Amniotic epithelial cell (primary cell): ENCODE results near the gene SREK1.
"Not testable (repeated sequence)": the region's sequence is repeated elsewhere in the genome, so short reads cannot be mapped to it uniquely, and the experiment has no call there.

Experiments
- DNase-seq: peaks from one replicate; pipeline ENCODE4 v3.0.0-alpha.2; 2010; ENCODE audit warnings: low read depth

SREK1 gene

DNA sequence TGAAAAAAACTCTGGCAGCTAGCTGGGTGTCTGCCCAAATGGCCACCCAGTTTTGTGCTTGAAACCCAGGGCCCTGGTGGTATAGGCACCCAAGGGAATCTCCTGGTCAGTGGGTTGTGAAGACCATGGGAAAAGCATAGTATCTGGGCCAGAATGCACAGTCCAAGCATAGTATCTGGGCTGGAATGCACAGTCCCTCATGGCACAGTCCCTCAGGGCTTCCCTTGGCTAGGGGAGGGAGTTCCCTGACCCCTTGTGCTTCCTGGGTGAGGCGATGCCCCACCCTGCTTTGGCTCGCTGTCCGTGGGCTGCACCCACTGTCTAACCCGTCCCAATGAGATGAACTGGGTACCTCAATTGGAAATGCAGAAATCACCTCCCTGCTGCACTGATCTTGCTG is 78.8 kb downstream of the SREK1 start:
- not testable (repeated sequence) for DNase-seq

DNA sequence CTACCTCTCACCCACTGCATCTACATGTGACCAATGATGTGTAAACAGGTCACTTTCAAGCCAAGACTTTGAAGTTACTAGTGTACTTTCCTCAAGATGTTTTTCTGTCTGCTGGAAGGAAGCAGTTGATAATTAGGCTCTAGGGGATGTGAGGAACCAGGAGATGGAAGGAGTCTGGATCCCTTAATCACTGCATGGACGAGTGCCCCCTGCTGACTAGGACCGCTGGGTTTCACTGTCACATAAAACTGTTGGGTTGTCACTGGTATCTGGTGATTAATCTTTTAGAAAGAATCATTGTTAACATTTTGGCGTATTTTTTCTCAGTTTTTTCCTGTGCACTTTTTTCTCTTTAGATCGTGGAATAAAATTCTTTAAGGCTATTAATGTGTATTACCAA is 79.5 kb downstream of the SREK1 start:
- no peak for DNase-seq

DNA sequence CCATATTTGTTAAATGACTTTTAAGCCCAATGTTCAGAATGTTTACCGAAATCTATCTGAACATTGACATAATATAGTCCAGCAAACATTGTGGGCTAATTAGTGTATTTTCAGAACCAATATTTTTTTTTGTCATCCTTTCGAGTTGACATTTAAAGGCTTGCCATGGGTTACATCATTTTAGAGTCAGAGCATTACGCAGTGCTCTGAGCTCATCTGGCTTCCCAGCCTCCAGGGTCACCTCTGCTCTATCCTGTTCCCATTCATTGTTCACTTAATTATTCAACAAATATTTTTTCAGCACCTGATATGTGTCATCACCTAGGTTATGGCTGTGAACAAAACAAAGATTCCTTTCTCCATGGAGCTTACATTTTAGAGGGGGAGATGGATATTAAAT is 80.2 kb downstream of the SREK1 start:
- DNase-seq, result no peak

GRCh38 chr5:66224773-66225553 is 80.9 kb downstream of the SREK1 start:
- no peak for DNase-seq

GRCh38 chr5:66230551-66230950 is 86.5 kb downstream of the SREK1 start:
- no peak for DNase-seq

- DNase-seq, result no peak
Measured at GRCh38 chr5:66231508-66231907, 87.4 kb downstream of the SREK1 start.

- DNase-seq, result no peak
Measured at GRCh38 chr5:66232275-66232674, 88.2 kb downstream of the SREK1 start.

DNA sequence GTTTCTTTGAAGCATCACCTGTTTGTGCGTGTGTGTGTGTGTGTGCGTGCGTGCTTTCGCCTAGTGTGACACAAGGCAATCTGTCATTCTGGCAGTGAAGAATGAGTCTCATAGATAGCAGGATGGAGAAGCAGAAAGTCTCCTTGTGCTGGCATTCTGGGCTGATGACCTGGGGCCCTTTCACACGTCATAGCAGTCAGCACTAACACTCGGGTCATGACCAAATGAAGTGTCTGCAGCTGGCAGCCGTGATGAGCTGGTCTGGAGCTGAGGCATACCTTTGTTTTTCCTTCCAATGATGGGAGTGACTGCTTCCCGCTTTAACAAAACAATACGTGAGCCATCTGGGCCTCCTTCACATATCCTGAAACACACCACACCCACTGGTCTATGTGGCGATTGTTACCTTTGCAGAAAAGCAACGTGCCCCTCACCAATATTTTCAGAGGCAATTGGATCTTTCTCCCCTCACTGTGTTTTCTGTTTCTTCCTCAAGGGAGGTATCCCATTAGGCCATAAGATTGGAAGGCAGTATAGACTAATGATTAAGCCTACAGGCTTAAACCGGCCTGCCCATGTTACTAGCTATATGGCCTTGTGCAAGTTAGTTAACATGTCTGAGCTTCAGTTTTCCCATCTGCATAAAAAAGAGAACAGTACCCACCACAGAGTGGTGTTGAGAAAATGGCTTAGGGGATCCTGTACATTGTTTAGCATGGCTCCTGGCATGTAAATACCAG is 88.8 kb downstream of the SREK1 start:
- no peak for DNase-seq
